Hindlimb muscle (tissue), 1 donor: ENCODE results near the gene RIPK4. TPM values are rescaled to one million over a fixed set of nuclear protein-coding genes. Genes with fewer than 3 reads are reported as not detected.
A peak's percentile ranks its signal among the peaks of the same experiment; 100 is the strongest.
"Not testable (repeated sequence)": the region's sequence is repeated elsewhere in the genome, so short reads cannot be mapped to it uniquely, and the experiment has no call there.

Source experiments
- DNase-seq: peaks from one replicate; pipeline ENCODE4 v3.0.0-alpha.2; 2013
- polyA plus RNA-seq: library from polyadenylated mRNA; unstranded; fragments of 120-200 nt; gene quantifications from one replicate; pipeline ENCODE4 v1.2.1, GENCODE V29; 2013; ENCODE audit not compliant: insufficient read length

Gene RIPK4
- polyA plus RNA-seq, 1 donor, result 0.32 TPM

GRCh38 chr21:41794600-41794999 lies 27.7 kb upstream of the RIPK4 start:
- DNase-seq, result no peak

- no peak for DNase-seq
These were observed 25.9 kb upstream of the RIPK4 start for GRCh38 chr21:41792711-41793110.

GRCh38 chr21:41786509-41786987 lies 19.7 kb upstream of the RIPK4 start:
- no peak for DNase-seq

GRCh38 chr21:41785262-41785661 lies 18.4 kb upstream of the RIPK4 start:
- DNase-seq, result not testable (repeated sequence)

- no peak for DNase-seq
These were observed 17.7 kb upstream of the RIPK4 start for GRCh38 chr21:41784456-41785102.

- DNase-seq, result no peak
These were observed 16.8 kb upstream of the RIPK4 start for GRCh38 chr21:41783476-41784180.

GRCh38 chr21:41781050-41781410 lies 14.2 kb upstream of the RIPK4 start:
- DNase-seq, result no peak

- DNase-seq, result no peak
These were observed 13.6 kb upstream of the RIPK4 start for GRCh38 chr21:41780337-41781049.

GRCh38 chr21:41779659-41780058 lies 12.8 kb upstream of the RIPK4 start:
- no peak for DNase-seq

GRCh38 chr21:41778930-41779600 lies 12.2 kb upstream of the RIPK4 start:
- no peak for DNase-seq

GRCh38 chr21:41777951-41778815 lies 11.3 kb upstream of the RIPK4 start:
- DNase-seq, result peak; percentile 85

GRCh38 chr21:41776778-41777177 lies 9.9 kb upstream of the RIPK4 start:
- DNase-seq, result no peak

GRCh38 chr21:41775149-41775472 lies 8.3 kb upstream of the RIPK4 start:
- no peak for DNase-seq

GRCh38 chr21:41774467-41775148 lies 7.8 kb upstream of the RIPK4 start:
- no peak for DNase-seq

GRCh38 chr21:41772351-41773080 lies 5.7 kb upstream of the RIPK4 start:
- DNase-seq, result no peak

GRCh38 chr21:41771625-41771945 lies 4.7 kb upstream of the RIPK4 start:
- DNase-seq, result no peak

GRCh38 chr21:41770901-41771624 lies 4.2 kb upstream of the RIPK4 start:
- DNase-seq, result no peak

- no peak for DNase-seq
These were observed 3.1 kb upstream of the RIPK4 start for GRCh38 chr21:41769933-41770332.

- no peak for DNase-seq
These were observed 2.7 kb upstream of the RIPK4 start for GRCh38 chr21:41769521-41769920.

GRCh38 chr21:41769111-41769510 lies 2.3 kb upstream of the RIPK4 start:
- no peak for DNase-seq
